HG03575 (cell line): ENCODE results near the gene EEF2.
A peak's percentile ranks its signal among the peaks of the same experiment; 100 is the strongest.
"Not testable (repeated sequence)": the region's sequence is repeated elsewhere in the genome, so short reads cannot be mapped to it uniquely, and the experiment has no call there.

Experiments
- ATAC-seq: cut with Tn5 transposase; IDR thresholded peaks from one replicate; pipeline ENCODE4 v1.9.1; 2021; ENCODE audit not compliant: unreplicated experiment, insufficient number of reproducible peaks, low FRiP score; ENCODE audit errors: extremely low read depth

EEF2 gene

GRCh38 chr19:3975637-3976087, 9.6 kb downstream of the EEF2 start:
- ATAC-seq, result no peak

GRCh38 chr19:3975144-3975543, 10.1 kb downstream of the EEF2 start:
- ATAC-seq, result no peak

- ATAC-seq, result peak; percentile 44
Observed at GRCh38 chr19:3970808-3971598, 14.3 kb downstream of the EEF2 start, which contains the start of gene DAPK3. TSS of gene DAPK3 (minus strand) at chr19:3971099. CDS start at chr19:3969735, 1,364 bp downstream.

GRCh38 chr19:3970313-3970807, 14.9 kb downstream of the EEF2 start:
- ATAC-seq, result no peak

- no peak for ATAC-seq
Observed at GRCh38 chr19:3969435-3970312, 15.6 kb downstream of the EEF2 start.

DNA sequence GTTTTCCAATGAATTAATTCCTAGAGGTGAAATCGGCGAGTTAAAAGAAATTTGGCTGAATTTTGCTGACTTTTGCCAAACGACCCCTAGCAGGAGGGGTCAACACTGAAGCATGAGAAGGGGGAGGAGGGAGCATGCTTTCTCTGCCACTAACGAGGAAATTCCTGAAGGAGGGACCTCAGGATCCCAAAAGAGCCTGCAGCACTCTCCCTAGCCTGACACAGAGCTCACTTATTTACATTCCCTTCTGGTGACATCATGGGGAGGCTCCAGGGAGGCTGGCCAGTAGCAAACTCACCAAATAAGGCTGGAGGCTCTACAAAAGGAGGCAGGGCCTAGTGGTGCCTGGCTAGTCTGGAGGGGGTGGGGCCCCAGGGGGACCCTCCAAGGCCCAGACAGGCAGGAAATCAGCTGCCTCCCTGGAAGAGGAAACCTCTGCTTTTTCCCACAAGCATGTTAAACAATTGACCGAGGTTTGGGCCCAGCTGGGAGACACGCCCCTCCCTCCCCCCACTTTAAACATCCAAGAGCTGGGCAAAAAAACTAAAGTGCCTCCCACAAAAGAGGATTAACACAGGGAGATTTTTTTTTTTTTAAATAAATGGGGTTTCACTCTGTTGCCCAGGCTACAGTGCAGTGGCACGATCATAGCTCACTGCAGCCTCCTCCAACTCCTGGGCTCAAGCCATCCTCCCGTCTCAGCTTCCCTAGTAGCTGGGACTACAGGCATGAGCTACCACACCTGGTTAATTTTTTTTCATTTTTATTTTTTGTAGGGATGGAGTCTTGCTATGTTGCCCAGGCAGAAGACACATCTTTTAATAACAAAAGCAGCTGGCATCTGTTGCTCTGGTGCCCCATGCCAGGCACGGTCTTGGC, 16.5 kb downstream of the EEF2 start:
- ATAC-seq, result no peak

GRCh38 chr19:3967983-3968382, 17.3 kb downstream of the EEF2 start:
- ATAC-seq, result not testable (repeated sequence)

GRCh38 chr19:3966051-3967017, 18.9 kb downstream of the EEF2 start:
- no peak for ATAC-seq

DNA sequence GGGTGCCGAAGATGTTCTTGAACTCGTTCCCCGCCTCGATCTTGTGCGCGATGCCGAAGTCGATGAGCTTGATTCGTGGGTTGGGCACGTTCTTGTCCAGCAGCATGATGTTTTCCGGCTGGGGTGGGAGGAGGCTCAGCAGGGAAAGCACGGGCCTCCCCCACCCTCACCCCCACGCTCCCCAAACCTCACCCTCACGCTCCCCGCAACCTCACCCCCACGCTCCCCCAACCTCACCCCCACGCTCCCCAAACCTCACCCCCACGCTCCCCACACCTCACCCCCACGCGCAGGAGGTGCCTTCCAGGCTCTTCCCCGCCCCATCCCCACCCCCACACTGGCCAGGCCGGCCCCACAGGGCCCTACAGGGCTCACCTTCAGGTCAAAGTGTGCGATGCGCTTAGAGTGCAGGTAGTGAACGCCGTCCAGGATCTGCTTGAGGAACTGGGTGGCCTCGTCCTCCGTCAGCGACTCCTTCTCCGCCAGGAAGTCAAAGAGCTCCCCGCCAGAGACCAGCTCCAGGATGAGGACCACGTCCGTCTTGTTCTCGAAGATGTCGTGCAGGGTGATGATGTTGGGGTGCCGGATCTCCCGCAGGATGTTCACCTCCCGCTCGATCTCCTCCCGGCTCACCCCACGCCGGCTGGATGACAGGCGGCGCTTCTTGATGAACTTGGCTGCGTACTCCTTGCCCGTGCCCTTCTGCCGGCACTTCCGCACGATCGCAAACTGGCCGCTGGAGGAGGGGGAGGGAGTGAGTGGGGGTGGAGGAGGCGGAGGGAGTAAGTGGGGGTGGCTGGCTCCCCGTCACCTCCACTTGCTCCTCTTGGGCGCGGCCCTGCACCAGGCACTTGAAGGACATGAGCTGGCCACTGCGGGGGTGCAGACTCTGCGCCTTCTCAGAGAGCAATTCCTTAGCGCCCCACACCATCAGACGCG, 20.7 kb downstream of the EEF2 start:
- ATAC-seq, result no peak

DNA sequence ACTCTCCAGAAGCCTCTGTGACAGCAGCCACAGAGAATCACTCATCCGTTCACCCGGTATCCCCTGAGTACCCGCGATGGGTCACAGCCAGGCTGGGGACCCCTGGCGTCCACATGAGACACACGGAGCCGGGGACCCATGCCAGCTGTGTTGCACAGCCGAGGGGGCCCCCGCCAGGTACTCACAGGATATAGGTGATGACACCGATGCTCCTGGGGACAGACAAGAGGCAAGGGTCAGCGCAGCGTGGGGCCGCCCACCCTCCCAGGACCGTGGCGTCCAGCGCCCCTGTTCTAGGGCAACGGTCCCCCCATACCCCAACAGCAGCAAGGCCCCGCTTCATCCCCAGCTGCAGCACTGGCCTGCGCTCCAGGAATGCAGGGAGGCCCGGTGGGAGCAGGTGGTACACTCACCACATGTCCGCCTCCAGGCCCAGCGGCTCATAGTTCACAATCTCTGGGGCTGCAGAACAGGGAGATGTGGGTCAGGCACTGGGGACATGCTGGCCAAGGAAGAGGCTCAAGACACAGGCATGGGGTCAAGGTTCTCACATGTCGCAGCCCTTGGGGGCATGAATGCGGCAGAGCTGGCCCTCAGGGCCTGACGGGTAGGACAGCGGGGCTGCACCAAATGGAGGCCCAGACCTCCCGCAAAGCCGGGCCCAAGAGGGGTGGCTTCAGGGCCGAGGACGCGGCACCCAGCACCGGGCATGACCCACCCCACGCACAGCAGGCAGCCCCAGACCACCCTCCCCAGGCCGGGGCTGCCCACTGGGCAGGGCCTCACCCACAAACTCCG, 21.6 kb downstream of the EEF2 start:
- no peak for ATAC-seq

- ATAC-seq, result no peak
Observed at GRCh38 chr19:3961007-3961406, 24.3 kb downstream of the EEF2 start.

- ATAC-seq, result no peak
Observed at GRCh38 chr19:3959766-3960131, 25.5 kb downstream of the EEF2 start.

DNA sequence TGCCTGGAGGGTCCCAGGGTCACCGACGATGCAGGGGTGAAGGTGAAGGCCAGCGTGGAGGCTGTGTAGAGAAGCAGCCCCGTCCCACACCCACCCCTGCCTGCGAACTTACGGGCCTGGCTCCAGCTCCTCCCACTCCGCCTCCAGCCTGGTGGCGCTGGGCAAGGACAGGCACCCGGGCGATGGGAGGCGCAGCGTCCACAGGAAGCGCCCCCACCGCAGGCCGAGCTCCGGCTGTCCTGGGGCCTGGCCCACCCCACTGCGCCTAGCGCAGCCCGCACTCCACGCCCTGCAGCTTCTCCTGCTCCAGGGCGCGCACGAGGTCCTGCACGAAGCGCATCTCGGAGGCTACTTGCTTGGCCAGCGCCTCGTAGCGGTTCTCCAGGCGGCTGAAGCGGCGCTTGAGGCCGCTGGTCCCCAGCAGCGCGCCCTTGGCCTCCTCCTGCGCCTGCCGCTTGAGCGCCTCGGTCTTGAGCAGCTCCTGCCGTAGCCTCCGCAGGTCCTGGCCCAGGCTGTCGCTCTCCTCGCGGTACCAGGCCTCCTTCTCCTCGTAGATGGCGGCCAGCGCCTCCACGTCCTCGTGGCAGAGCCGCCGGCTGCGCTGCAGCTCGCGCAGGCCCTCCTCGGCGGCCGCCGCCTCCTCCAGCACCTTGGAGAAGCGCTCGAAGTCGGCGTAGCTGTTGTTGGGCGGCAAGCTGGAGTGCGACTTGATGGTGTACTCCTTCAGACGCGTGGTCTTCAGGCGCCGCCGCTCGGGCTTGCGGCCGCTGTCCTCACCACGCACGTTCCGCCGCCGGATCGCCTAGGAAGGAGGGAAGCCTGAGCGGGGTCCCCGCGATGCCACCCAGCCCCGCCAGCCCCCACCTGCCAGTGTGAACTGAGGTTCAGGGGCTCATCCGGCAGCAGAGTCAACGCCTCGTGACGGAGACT, 26.2 kb downstream of the EEF2 start:
- no peak for ATAC-seq

- no peak for ATAC-seq
Observed at GRCh38 chr19:3955688-3956087, 29.6 kb downstream of the EEF2 start.

- not testable (repeated sequence) for ATAC-seq
Observed at GRCh38 chr19:3955276-3955675, 30.0 kb downstream of the EEF2 start.
